GM19324 (cell line): ENCODE results near the gene BCL3.
"Not testable (repeated sequence)": the region's sequence is repeated elsewhere in the genome, so short reads cannot be mapped to it uniquely, and the experiment has no call there.

Experiments used
- ATAC-seq: cut with Tn5 transposase; IDR thresholded peaks from one replicate; pipeline ENCODE4 v1.9.1; 2021; ENCODE audit warnings: mild to moderate bottlenecking, moderate library complexity; ENCODE audit not compliant: unreplicated experiment, low FRiP score

Gene BCL3

DNA sequence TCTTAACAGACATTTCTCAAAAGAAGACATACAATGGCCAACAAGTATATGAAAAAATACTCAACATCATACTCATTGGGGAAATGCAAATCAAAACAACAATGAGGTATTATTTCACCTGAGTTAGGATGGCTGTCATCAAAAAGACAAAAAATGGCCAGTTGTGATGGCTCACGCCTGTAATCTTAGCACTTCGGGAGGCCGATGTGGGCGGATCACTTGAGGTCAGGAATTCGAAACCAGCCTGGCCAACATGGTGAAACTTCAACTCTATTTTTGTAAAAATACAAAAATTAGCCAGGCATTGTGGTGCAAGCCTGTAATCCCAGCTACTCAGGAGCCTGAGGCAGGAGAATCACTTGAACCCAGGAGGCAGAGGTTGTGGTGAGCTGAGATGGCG, 27.6 kb upstream of the BCL3 start:
- ATAC-seq, result no peak

- not testable (repeated sequence) for ATAC-seq
Measured at GRCh38 chr19:44721369-44721768, 27.1 kb upstream of the BCL3 start.

- no peak for ATAC-seq
Measured at GRCh38 chr19:44722131-44723121, 26.1 kb upstream of the BCL3 start.

- no peak for ATAC-seq
Measured at GRCh38 chr19:44723299-44723951, 25.1 kb upstream of the BCL3 start.

GRCh38 chr19:44723952-44724319, 24.6 kb upstream of the BCL3 start:
- ATAC-seq, result no peak

- ATAC-seq, result no peak
Measured at GRCh38 chr19:44725251-44725650, 23.3 kb upstream of the BCL3 start.

DNA sequence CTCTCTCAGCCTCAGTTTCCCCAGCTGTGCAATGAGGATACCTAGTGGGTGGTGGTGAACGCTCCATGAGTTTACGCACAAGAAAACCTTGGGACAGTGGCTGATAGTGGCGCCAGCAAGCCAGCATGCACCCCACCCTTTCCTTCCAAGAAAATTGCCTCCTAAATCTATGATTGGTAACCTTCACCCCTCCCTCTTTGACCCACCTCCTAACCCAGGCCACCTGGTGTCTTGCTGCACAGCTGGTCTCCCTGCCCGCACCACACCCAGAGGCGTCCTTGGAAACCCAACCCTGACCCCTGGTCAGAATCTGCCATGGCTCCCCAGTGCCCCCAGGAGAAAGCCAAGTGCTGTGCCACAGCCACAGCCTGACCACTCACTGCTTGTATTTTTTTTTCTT, 22.8 kb upstream of the BCL3 start:
- no peak for ATAC-seq

- no peak for ATAC-seq
Measured at GRCh38 chr19:44726465-44726864, 22.0 kb upstream of the BCL3 start.

DNA sequence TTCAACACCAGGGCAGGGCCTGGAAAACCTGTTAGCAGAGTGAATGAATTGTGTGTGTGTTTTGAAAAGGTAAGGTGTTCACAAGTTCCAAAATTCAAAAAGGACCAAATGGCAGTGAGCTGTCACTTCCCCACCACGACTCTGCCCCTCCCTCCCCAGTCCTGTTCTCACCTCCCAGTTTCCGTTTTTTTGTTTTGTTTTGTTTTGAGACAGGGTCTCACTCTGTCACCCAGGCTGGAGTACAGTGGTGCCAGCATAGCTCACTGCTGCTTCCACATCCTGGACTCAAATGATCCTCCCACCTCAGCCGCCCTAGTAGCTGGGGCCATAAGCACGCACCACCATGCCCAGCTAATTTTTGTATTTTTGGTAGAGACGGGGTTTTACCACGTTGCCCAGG, 20.3 kb upstream of the BCL3 start:
- ATAC-seq, result no peak

- ATAC-seq, result no peak
Measured at GRCh38 chr19:44729516-44730033, 18.9 kb upstream of the BCL3 start.

- ATAC-seq, result no peak
Measured at GRCh38 chr19:44731081-44731480, 17.4 kb upstream of the BCL3 start.

- ATAC-seq, result no peak
Measured at GRCh38 chr19:44731622-44732021, 16.9 kb upstream of the BCL3 start.

DNA sequence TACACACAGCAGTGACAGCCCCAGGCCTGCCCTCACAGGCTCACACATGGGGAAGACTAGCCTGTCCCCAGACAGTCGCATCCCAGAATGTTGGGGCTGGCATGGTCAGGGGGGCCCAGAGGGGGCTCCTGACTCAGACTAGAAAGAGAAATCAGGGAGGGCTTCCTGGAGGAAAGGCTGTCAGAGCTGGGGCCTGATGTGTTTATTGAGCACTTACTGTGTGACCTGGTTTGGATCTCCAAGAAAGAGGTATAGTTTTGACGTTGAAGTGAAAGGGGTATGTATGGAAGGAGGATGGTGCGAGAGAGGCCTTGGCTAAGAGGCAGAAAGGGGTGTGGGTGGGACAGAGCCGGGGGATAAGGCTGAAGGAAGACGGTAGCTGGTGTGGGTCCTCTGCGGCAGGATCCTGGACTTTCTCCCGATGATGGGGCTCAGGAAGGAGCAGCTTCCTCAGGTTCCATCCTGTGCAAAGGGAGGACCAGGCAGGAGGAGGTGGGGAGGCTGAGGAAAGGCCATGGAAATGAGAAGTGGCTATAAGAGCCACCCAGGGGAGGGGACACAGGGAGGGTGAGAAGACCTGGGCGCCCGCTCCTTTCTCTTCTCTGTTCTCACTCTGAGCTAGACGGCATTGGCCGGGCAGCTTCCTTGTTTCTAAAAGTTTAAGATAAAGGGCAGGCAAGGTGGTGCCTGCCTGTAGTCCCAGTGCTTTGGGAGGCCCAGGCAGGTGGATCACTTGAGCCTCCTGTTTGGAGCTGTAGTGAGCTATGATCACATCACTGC, 16.1 kb upstream of the BCL3 start:
- no peak for ATAC-seq

GRCh38 chr19:44734357-44734756, 14.2 kb upstream of the BCL3 start:
- no peak for ATAC-seq

GRCh38 chr19:44735011-44735410, 13.5 kb upstream of the BCL3 start:
- no peak for ATAC-seq

DNA sequence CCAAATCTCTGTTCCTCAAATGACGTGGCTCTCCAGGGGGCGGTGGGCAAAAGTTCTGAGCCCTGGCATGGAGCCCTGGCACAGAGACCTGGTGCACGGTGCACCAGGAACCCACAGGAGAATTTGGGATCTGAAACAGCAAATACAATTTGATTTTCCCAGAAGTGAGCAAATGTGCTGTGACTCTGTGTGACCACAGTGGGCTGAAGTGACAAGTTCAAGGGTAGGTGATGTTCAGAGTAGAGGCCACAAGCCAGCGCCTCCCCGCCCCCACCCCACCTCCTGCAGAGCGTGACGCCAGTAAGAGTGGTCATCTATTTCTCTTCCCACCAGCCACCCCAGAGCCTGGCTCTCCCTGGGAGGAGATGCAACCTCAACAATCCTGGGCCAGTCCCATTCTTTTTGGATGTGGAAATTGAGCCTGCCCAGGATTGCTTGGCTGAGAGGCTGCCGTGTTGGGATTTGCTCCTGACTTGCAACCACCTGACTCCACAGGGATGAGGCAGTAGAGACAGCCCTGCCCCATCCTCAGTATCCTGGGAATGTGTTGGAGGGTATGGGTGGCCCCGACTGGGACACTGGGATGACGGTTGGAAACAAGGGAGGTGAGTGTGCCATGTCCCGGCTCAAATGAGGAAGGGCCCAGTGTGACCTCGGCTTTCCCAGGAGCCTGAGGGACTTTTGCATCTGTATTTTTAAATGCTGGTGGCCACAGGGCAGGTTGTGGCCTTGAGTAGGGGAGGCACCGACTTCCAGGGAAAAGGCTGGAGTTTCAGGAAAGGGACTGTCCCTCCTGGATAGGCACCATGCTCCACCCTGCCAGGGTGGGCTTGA, 11.1 kb upstream of the BCL3 start:
- no peak for ATAC-seq

DNA sequence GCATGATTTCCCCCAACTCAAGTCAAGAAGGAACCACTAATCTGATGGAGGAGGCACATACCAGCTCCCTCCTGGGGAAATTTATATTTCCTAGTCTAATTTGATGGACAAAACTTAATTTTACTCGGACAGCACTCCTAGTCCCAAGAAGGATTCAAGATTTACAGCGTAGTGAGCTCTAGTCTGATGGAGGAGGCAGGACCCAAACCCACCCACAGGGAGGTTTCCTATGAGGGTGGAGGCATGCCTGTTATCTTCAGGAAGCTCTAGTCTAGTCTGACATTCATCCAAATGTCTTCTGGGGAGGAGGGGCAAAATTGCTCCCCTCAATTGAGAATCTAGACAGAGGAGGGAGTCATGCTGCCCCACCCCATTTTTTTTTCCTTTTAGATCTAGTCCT, 10.4 kb upstream of the BCL3 start:
- ATAC-seq, result no peak

GRCh38 chr19:44738603-44739558, 9.6 kb upstream of the BCL3 start:
- ATAC-seq, result no peak

DNA sequence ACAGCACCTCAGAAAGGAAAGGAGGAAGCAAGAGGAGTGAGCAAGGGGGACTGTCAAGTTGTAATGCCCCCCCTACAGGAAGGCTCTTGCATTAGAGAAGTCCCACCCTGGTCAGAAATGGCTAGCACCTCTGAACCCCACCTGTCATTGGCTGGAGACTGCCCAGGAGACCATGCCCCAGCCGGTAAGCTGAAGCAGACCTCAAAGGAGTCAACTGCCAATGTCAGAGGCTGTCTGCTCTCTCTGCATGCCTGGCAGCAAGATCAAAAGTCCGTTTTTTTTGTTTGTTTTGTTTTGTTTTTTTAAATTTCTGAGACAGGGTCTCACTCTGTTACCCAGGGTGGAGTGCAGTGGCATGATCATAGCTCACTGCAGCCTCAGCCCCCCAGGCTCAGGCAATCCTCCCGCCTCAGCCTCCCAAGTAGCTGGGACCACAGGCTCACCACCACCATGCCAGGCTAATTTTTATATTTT, 8.1 kb upstream of the BCL3 start:
- no peak for ATAC-seq
